ENCODE measurements around the gene SNAPC4.

The SNAPC4 gene

GRCh38 chr9:136358888-136359287, 41.1 kb downstream of the SNAPC4 start:
- H4K20me1 ChIP-seq (ENCODE audit: insufficient read depth), result no peaks in the 10 kb centered on the region

GRCh38 chr9:136358016-136358415, 42.0 kb downstream of the SNAPC4 start:
- Histone ChIP-seq H3K27ac (no peak overlapping the region), H3K79me2 (ENCODE audit: insufficient read depth, low read depth) (no peaks in the 10 kb centered on the region), H3K4me2 (no peak overlapping the region), H3K9ac (no peak overlapping the region), H4K20me1 (ENCODE audit: insufficient read depth) (no peaks in the 10 kb centered on the region), H2AFZ (ENCODE audit: low read depth) (no peak overlapping the region), H3K36me3 (ENCODE audit: insufficient read depth) (no peaks in the 10 kb centered on the region), H3K27me3 (ENCODE audit: insufficient read depth, low read depth) (peaks cover 36% of the 10 kb centered on the region), H3K4me1 (ENCODE audit: low read depth, poor library complexity, severe bottlenecking) (peaks cover 6% of the 10 kb centered on the region), H3K4me3 (IDR thresholded peaks at IDR 0.05; ENCODE audit: insufficient read depth, low read depth, low read length) (no peak overlapping the region)
- TF ChIP-seq, protein P1, sequence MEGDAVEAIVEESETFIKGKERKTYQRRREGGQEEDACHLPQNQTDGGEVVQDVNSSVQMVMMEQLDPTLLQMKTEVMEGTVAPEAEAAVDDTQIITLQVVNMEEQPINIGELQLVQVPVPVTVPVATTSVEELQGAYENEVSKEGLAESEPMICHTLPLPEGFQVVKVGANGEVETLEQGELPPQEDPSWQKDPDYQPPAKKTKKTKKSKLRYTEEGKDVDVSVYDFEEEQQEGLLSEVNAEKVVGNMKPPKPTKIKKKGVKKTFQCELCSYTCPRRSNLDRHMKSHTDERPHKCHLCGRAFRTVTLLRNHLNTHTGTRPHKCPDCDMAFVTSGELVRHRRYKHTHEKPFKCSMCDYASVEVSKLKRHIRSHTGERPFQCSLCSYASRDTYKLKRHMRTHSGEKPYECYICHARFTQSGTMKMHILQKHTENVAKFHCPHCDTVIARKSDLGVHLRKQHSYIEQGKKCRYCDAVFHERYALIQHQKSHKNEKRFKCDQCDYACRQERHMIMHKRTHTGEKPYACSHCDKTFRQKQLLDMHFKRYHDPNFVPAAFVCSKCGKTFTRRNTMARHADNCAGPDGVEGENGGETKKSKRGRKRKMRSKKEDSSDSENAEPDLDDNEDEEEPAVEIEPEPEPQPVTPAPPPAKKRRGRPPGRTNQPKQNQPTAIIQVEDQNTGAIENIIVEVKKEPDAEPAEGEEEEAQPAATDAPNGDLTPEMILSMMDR (conservative IDR thresholded peaks at IDR 0.05; ENCODE audit: low read depth, low read length), result no peak

More at GRCh38 chr9:136358888-136359287, 41.1 kb downstream of the SNAPC4 start:
- Histone ChIP-seq H3K27me3 (ENCODE audit: insufficient read depth, low read depth) (peaks cover 27% of the 10 kb centered on the region), H3K36me3 (ENCODE audit: insufficient read depth) (no peaks in the 10 kb centered on the region), H3K4me3 (IDR thresholded peaks at IDR 0.05; ENCODE audit: insufficient read depth, low read depth, low read length) (no peak overlapping the region), H3K4me1 (ENCODE audit: low read depth, poor library complexity, severe bottlenecking) (peaks cover 9% of the 10 kb centered on the region), H3K79me2 (ENCODE audit: insufficient read depth, low read depth) (no peaks in the 10 kb centered on the region), H3K4me2 (no peak overlapping the region), H2AFZ (ENCODE audit: low read depth) (no peak overlapping the region), H3K27ac (no peak overlapping the region), H3K9ac (no peak overlapping the region)
- TF ChIP-seq, protein P1 (conservative IDR thresholded peaks at IDR 0.05; ENCODE audit: low read depth, low read length), result no peak

GRCh38 chr9:136357202-136357725, 42.7 kb downstream of the SNAPC4 start:
- Histone ChIP-seq H3K36me3 (ENCODE audit: insufficient read depth) (no peaks in the 10 kb centered on the region), H3K9ac (no peak overlapping the region), H3K4me1 (ENCODE audit: low read depth, poor library complexity, severe bottlenecking) (no peaks in the 10 kb centered on the region), H4K20me1 (ENCODE audit: insufficient read depth) (no peaks in the 10 kb centered on the region), H3K4me2 (no peak overlapping the region), H2AFZ (ENCODE audit: low read depth) (no peak overlapping the region), H3K27me3 (ENCODE audit: insufficient read depth, low read depth) (peaks cover 44% of the 10 kb centered on the region), H3K79me2 (ENCODE audit: insufficient read depth, low read depth) (no peaks in the 10 kb centered on the region), H3K4me3 (IDR thresholded peaks at IDR 0.05; ENCODE audit: insufficient read depth, low read depth, low read length) (no peak overlapping the region), H3K27ac (no peak overlapping the region)
- TF ChIP-seq, protein P1 (conservative IDR thresholded peaks at IDR 0.05; ENCODE audit: low read depth, low read length), result no peak

GRCh38 chr9:136355616-136356557, 44.1 kb downstream of the SNAPC4 start:
- peaks cover 52% of the 10 kb centered on the region for H3K27me3 ChIP-seq (ENCODE audit: insufficient read depth, low read depth)
- no peaks in the 10 kb centered on the region for H3K79me2 ChIP-seq (ENCODE audit: insufficient read depth, low read depth)
- H3K4me1 ChIP-seq (ENCODE audit: low read depth, poor library complexity, severe bottlenecking), result no peaks in the 10 kb centered on the region
- TF ChIP-seq, protein P1 (conservative IDR thresholded peaks at IDR 0.05; ENCODE audit: low read depth, low read length), result no peak
- H3K9ac ChIP-seq, result no peak overlapping the region
- no peaks in the 10 kb centered on the region for H4K20me1 ChIP-seq (ENCODE audit: insufficient read depth)
- no peak overlapping the region for H3K27ac ChIP-seq
- no peak overlapping the region for H3K4me3 ChIP-seq (IDR thresholded peaks at IDR 0.05; ENCODE audit: insufficient read depth, low read depth, low read length)
- no peak overlapping the region for H2AFZ ChIP-seq (ENCODE audit: low read depth)
- no peak overlapping the region for H3K4me2 ChIP-seq
- no peaks in the 10 kb centered on the region for H3K36me3 ChIP-seq (ENCODE audit: insufficient read depth)

Data from KMS-11 (cell line).